Stimulated activated CD8-positive, alpha-beta memory T cell treated with anti-CD3 and anti-CD28 coated beads, Interleukin-12 subunit alpha, Interleukin-12 subunit beta, amount 100 ng/mL, for 1 hour (primary cell): Measurements from ENCODE around the gene BAIAP3.

Experiments
- DNase-seq: peaks from one replicate; pipeline ENCODE4 v3.0.0-alpha.2; 2020; ENCODE audit warnings: low read depth

The BAIAP3 gene

DNA sequence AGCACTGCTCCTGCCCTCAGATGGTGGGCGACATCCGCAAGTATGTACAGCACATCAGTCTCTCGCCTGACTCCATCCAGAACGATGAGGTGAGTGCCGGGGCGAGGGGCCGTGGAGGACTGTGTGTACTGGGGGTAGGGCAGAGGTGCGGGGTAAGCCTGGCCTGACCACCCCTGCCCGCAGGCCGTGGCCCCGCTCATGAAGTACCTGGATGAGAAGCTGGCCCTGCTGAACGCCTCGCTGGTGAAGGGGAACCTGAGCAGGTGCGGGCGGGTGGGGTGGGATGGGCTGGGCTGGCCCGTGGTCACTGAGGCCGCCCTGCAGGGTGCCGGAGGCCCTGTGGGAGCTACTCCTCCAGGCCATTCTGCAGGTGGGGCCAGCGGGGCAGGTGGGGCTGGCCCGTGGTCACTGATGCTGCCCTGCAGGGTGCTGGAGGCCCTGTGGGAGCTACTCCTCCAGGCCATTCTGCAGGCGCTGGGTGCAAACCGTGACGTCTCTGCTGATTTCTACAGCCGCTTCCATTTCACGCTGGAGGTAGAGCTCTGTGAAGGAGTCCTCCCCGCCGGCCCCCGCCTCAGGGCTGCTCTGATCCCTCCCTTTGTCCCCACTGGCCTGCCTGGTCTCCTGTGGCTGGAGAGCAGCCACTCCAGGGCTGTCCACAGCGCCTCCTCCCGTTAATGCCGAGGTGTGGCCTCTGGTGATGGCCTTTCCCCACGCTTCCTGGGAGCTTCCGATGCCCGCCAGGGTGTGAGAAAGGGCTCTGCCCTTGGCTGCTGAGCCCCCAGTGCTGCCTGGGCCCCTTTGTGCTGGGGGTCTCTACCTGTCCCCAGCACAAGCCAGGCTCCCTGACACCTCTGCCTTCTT lies 13.2 kb downstream of the BAIAP3 start:
- no peak for DNase-seq

DNA sequence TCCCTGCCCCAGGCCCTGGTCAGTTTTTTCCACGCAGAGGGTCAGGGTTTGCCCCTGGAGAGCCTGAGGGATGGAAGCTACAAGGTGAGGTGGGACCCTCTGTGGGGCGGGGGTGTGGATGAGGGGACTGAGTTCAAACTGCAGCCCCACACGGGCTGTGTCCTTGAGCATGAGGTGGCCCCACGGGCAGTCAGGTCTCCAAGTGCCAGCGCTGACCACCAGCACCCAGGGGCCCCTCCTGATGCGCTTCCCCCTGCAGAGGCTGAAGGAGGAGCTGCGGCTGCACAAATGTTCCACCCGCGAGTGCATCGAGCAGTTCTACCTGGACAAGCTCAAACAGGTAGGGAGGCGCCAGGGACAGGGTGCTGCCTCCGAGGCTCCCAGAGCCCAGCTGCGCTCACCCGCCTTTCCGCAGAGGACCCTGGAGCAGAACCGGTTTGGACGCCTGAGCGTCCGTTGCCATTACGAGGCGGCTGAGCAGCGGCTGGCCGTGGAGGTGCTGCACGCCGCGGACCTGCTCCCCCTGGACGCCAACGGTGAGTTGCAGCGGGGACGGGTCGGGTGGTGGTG lies 13.9 kb downstream of the BAIAP3 start:
- DNase-seq, result no peak

DNA sequence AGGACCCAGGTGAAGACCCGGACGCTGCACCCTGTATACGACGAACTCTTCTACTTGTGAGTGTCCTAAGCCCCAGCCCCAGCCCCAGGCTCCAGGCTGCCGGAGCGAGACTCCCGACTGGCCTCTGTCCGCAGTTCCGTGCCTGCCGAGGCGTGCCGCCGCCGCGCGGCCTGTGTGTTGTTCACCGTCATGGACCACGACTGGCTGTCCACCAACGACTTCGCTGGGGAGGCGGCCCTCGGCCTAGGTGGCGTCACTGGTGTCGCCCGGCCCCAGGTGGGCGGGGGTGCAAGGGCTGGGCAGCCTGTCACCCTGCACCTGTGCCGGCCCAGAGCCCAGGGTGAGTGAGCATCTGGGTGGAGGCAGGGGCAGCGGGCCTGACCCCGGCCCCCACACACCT lies 14.5 kb downstream of the BAIAP3 start:
- DNase-seq, result no peak

DNA sequence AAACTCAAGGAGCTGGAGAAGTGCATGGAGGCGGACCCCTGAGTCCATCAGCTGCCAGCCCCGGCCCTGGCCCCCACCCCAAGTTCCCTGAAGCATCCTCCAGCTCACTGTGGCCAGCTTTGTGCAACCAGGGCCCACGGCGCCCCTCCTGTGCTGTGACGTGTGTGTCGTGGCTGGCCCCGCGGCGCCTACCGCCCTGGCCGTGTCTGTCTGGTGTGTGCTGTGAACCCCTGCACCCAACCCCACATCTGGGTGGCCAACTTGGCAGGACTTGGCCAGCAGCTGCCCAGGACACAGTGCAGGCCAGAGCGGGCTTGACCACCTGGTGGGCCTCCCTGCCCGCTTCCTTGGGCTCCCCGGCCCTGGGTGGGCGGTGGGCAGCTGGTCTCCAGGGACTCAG lies 15.0 kb downstream of the BAIAP3 start:
- DNase-seq, result no peak

DNA sequence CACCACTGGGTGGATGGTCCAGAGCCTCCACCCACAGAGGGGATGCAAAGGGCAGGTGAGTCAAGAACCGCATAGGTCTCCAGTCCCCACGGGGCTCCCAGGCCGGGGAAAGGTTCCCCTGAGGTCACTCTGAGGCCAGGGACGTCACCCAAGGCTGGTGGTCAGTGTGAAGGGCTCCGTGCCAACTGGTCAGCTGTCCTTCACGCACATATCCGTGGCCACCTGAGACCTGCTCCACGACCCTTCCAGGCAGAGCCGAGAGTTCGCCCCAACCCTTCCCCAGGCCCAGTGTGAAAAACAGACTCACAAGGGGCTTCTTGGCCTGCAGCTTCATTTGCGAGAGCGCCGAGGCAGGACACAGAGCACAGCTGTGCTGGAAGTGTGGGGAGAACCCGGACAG lies 15.5 kb downstream of the BAIAP3 start:
- DNase-seq, result no peak

DNA sequence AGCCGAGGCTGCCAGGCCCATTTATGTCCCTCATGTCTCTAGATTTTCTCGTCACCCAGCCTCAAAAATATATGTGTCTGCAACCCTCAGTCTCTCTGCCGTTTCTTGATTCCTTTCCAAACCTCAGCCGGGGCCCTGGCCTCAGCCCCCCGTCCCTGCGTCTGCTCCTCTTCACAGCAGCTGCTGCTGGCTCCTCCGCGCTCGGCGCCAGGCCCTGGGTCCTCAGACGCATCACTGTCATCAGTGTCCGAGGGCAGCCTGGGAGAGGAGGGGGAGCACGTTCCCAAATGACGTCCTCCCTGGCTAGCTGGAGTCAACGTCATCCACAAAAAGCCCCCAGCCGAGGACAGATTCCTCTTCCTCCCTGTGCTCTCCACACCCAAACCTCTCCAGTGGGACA lies 15.9 kb downstream of the BAIAP3 start:
- DNase-seq, result no peak

DNA sequence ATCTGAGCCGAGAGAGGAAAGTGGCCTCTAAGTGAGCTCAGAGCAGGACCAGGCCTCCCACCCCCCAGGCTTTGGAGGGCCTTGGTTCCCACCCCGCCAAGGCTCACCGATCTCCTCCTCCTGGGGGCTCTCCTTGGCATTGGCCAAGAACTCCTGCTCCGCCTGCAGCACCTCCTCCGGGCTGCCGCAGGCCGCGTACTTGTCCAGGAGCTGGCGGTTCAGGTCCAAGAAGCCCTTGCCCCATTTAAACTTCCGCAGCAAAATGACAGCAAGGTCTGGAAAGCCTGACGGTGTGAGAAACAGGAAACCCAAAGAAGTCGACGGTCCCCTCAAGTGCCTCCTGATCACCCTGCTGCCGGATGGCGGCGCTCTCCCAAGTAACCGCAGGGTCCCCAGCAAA lies 16.5 kb downstream of the BAIAP3 start:
- DNase-seq, result no peak

DNA sequence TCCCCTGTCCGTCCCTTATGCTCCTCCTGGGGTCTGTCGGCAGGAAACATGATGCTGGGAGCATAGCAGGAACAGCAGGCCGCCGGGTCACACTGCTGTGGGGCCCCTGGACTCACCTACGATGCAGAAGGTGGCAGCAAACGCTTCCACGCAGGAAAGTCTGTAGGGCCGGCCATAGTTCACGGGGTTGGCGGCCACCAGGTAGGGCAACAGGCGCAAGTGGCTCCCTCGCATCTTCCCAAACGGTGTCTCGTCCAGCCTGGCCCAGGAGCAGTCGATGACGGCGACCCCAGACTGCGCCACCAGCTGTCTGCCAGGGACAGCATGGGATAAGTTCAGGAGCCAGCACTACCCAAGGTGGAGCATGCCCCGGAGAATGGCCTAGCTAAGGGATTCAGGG lies 17.2 kb downstream of the BAIAP3 start:
- no peak for DNase-seq

DNA sequence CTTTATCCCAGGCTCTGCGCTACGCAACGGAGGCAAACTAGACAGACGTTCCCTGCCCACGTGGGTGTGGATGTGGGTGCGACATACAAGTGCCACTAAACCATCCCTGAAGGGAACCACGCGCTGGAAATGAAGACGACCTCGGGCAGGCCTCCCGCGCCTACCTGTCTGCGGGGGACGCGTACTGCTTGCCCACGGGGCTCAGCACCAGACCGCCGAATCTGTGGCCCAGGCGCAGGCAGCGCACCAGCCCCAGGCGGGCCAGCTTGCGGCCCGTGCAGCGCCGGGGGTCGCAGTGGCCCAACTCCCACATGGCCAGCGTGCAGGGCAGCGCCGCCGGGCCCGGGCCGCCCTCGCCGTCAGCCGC lies 17.8 kb downstream of the BAIAP3 start:
- no peak for DNase-seq

DNA sequence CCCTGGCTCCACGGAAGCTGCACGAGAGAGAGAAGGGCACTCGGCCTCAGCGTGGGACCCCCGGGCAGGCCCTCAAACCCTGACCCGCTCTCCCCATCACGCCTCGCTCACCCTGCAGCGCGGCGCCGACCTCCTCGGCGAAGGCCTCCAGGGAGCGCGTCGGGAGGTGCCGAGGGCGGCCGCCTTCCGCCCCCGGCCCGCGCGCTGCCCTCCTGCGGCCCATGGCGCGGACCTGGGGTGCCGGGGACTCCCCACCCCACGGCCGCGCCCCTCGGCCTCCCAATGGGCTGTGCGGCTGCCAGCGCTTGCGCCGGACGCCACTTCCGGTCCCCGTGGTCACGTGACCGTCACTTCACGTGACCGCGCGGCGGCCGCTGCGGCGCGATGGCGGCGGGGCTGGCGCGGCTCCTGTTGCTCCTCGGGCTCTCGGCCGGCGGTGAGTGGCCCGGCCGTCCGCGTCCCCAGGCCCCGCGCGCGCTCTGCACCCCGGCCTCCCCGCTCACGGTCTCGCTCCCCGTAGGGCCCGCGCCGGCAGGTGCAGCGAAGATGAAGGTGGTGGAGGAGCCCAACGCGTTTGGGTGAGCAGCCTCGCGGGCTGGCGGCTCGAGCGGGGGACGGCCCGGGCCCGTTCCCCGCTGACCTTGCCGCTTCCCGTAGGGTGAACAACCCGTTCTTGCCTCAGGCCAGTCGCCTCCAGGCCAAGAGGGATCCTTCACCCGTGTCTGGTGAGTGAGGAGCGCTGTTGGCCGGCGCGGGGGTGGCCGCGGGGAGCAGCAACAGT lies 18.3 kb downstream of the BAIAP3 start, which contains the start of the genes GNPTG and TSR3:
Gene GNPTG, plus strand, starts transcription at position 350 of the 781 bp plus-strand sequence. Its CDS starts 35 bp downstream, at position 385.
Gene TSR3, minus strand, starts transcription at position 297 of the 781 bp plus-strand sequence. Its CDS starts 74 bp downstream, at position 223.
- peak; percentile 70 for DNase-seq

DNA sequence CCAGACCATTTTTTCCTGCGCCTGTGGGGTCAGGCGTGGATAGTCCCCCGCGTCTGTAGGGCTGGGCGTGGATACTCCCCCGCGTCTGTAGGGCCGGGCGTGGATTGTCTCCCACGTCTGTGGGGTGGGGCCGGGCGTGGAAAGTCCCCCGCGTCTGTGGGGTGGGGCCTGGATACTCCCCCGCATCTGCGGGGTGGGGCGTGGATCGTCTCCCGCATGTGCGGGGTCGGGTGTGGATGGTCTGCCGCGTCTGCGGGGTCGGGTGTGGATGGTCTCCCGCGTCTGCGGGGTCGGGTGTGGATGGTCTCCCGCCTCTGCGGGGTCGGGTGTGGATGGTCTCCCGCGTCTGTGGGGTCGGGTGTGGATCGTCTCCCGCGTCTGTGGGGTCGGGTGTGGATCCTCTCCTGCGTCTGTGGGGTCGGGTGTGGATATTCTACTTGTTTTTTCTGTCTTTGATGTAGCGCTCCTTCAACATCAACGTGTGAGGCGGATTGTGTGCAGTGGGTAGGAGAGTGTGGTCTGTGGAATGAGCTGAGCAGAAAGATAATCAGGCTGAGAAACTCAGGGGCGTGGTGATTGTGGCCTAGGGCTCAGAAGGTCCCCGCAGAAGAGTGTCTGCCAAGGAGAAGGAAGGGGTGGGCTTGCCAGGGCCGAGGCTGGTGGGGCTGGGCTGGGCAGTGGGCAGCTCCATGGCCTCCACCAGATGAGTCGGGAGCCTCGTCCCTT lies 21.5 kb downstream of the BAIAP3 start:
- DNase-seq, result no peak

DNA sequence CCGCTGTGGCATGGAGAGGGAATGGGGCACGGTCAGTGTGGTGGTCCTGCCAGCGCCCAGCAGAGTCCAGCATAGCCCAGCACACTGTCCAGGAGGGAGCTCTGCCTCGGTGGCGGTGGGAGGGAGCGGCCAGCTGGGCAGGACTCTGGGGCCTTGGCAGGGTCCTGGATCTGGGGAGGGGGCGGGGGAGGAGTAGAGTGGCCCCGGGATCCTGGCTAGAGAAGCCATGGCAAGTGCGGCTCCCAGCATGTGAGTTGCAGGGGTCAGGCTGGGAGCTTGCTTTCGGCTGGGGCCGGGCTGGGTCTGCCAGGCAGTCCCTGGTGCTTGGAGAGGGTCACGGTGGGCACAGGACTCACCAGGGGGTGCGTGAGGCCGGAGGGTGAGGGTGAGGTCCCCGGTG lies 22.1 kb downstream of the BAIAP3 start:
- no peak for DNase-seq

DNA sequence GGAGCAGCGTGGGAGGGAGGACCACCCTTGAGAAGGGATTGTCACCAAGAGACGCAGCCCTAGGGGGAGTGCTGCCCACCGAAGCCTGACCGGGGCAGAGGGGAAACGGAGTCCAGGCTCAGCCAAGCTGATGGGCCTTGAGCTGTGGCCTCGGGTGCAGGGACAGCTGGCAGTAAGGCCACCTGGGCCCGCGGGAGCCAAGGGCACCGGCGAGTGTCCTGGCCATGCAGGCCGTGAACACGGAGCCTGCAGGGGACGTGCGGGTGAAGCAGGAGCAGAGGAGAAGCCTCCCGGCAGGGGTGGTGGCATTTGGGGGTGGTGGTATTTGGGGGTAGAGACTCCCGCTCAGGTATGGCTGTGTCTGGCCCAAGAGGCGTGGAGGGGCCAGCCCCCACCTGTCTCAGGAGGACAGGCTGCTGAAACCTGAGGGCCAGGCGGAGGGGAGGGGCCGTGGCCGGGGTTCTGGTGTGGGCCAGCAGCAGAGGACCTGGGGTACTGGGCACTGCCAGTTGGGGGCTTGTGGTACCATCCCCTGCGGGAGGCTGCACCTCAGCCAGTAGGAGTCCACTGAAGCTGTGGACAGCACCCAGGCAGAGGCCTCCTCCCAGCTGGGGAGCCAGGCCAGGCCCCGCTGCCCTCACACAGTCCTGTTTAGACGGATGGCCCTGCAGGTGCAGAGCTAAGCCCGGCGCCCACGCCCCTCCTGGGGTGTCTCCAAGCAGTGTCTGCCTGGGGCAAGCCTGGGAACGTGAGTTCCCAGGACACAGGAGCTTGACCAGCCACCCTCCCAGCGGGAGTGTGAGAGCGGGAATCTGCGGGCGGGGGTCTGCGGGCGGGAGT lies 22.8 kb downstream of the BAIAP3 start:
- no peak for DNase-seq

DNA sequence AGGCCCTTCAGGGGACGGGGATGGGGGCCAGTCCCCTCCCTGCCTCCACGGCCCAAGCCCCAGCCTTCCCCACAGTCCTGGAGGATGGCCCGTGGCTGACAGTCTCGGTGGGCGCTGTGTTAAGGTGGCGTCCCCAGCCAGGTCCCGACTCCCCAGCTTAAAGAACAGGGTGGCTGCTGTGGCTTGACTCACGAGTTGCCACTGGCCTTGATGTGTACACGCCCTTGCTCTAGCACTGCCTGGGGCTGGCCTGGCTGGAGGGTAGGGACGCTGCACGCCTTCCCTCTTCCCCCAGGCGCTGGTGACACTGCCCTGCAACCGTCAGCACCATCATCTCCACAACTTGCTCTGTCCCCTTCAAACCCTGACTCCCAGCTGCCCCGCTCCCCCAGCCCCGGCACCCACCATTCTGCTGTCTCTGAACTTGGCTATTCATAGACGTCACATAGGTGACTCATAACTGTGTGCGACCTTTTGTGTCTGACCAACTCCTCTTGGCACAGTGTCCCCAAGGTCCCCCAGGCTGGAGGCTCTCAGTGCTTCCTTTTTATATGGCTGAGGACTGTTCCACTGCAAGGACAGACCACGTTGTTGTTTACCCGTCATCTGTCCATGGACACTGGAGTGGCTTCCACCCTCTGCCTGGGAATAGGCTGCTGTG lies 24.6 kb downstream of the BAIAP3 start:
- no peak for DNase-seq

DNA sequence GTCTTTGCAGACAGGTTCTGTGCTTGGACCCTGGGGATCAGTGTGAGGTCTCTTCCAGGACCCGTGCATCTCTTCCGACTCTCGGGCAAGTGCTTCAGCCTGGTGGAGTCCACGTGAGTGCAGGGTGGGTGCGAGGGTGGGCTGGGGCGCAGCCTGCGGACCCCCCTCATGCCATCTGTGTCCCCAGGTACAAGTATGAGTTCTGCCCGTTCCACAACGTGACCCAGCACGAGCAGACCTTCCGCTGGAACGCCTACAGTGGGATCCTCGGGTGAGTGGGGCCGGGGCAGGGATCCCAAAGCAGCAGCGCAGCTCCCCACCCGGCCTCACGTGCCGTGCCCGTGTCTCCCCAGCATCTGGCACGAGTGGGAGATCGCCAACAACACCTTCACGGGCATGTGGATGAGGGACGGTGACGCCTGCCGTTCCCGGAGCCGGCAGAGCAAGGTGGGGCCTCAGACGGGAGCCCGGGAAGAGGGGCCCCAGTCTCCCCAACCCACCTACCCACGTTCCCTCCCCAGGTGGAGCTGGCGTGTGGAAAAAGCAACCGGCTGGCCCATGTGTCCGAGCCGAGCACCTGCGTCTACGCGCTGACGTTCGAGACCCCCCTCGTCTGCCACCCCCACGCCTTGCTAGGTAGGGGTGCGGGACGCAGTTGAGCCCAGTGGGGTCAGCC lies 28.4 kb downstream of the BAIAP3 start:
- no peak for DNase-seq

DNA sequence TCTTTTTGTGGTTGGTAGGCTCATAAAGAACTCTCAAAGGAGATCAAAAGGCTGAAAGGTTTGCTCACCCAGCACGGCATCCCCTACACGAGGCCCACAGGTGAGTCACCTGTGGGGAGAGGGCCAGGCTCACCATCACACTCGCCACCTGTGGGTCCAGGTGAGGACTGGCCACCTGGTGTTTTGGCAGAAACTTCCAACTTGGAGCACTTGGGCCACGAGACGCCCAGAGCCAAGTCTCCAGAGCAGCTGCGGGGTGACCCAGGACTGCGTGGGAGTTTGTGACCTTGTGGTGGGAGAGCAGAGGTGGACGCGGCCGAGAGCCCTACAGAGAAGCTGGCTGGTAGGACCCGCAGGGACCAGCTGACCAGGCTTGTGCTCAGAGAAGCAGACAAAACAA lies 29.4 kb downstream of the BAIAP3 start:
- DNase-seq, result no peak

DNA sequence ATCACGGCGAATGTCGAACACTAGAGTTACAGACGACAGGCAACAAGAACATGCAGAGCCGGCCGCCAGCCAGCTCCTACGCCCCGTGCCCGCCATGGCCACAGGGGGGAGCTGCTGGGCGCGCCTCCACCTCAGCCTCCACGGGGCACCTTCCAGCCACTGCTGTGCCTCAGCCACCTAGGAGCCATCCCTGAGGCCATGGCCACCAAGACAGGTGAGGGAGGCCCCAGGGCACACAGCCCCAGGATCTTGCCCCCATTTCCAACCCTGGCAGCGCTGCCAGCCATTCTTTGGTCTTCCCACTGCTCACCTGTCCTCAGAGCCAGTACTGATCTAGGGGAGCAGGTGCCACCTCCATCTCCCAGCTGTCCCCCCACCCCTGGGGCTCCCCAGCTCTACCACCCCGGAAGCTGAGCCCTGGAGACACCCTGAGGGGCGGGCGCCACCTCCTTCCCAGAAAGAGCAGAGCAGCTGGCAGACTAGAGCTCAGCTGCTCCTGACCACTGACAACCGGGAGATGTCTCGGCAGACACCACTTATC lies 30.1 kb downstream of the BAIAP3 start:
- peak; percentile 39 for DNase-seq

DNA sequence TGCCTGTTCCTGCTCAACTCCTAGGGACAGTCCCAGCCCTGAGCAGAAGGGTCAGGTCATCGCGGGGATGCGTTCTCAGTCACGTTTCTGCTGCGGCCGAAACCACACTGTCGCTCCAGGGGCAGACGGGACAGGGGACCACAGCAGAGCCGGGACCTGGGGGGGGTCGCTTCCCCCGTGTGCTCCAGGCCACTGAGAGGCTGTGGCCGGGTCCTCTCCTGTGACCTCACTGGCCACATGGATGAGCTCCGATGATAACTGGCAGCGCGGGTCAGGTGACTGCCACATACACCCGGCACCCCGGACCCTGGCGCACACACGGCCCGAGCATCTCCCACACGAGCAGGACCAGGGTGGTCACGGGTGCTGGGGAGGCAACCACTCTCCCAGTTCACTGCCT lies 31.1 kb downstream of the BAIAP3 start:
- DNase-seq, result no peak

DNA sequence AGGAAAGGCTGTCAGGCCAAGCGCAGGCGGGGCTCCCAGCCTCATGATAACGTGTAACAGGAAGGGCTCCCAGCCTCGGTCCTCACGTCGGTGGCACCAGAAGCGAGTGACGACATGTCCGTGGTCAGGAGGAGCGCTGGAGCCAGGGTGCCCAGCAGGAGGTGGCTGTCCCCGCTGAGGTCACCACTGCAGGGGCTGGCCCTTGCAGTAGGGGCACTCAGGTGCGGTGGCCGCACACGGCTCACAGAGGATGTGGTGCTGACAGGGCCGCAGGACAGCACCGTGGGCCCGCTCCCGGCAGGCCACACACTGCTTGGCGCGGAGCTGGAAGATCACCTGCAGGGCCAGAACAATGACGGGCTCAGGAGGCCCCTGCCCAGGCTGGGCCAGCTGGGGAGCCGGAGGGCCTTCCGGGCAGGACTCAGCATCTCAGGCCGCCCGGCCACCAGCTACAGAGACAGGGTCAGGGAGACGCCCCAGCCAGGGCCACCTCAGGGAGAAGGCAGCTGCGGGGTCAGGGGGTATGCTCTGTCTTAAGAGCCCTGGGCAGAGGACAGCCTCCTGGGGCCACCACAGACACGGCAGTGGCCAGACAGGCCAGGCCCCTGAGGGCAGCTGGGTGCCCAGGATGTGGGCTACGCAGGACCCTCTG lies 32.7 kb downstream of the BAIAP3 start:
- no peak for DNase-seq
